Frontal cortex (tissue), 4 donors: Measurements from ENCODE around the gene CYLD. TPM values are rescaled to one million over a fixed set of nuclear protein-coding genes. Genes with fewer than 3 reads are reported as not detected.

ENCODE experiments used
- DNase-seq, 2 donors: peaks; one replicate each; pipeline ENCODE4 v3.0.0; 2012; ENCODE audit warnings: low spot score in 2 of 2
- FAIRE-seq: peaks from 2 replicates; lab custom pipeline; 2012; peaks lifted over from hg19 to GRCh38; lab: Jason Lieb, UNC
- small RNA-seq: library from RNA; depleted of rRNA; stranded (forward); fragments of <200 nt; gene quantifications from one replicate; pipeline ENCODE3, GENCODE V24; 2014
- total RNA-seq: library from RNA; depleted of rRNA; stranded (reverse); fragments of >200 nt; gene quantifications from one replicate; pipeline ENCODE4 v1.2.3, GENCODE V29; 2014
- donor health status: control.
- donor health status: control.
- donor health status: control.

Gene CYLD
- total RNA-seq, 1 donor from 2014 or later: 35.9 TPM

DNA sequence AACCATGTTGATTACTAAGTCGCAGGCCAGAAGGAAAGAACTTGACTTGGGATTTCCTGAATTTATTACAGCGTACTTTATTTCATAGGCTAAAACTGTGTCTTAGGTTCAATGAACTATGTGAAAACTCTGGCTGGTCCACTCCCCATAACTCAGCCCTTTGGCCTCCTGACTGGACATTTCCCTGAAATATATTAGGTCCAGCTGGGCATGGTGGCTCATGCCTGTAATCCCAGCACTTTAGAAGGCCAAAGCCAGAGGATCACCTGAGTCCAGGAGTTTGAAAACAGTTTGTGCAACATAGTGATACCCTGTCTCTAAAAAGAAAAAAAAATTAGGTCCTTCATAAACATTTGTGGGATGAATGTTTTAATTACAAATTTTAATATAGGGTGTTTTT, 97.0 kb downstream of the CYLD start:
- DNase-seq (no peak), FAIRE-seq (no peak)

- no peak for DNase-seq
- no peak for FAIRE-seq
Measured at GRCh38 chr16:50839356-50839755, 97.5 kb downstream of the CYLD start.

GRCh38 chr16:50839920-50840729, 98.2 kb downstream of the CYLD start:
- FAIRE-seq (no peak), DNase-seq (no peak)

GRCh38 chr16:50841081-50841886, 99.4 kb downstream of the CYLD start:
- DNase-seq (no peak), FAIRE-seq (no peak)

DNA sequence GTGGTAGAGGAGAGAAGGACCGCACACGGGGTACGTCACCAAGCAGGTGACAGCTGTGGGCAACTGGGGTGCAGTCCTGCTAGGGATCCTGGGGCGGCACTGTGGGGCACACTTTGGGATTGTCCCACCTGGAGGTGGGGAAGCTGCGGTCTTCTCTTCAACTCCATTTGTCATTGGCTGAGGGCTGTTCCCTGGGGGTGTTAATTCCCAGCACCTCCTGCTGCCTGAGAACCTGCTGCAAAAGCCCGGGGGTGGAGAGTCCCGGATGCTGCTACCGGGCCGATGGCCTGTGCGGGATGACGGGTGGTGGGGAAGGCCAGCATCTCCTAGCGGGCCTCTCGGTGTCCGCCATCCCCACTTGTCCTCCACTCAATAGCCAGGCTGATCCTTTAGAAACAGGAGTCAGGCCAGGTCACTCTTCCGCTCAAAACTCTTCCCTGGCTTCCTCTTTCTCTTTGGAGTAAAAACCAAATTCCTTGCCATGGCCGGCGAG, 100.2 kb downstream of the CYLD start:
- FAIRE-seq: no peak

DNA sequence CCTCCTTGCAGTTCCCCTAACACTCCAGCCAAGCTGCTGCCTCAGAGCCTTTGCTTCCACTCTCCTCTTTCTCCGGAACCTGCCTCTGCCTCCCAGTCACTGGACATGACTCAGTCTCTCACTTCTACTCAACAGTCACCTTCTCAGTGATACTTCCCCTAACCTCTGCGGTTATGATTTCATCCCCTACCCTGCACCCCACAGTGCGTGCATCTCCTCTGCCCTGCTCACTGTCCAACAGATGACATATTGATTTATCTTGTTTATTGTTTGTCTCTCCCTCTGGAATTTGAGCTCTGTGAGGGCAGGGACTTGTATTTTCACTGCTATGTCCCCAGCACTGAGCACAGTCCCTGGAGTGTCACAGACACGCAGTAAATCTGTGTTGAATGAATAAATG, 100.7 kb downstream of the CYLD start:
- FAIRE-seq: no peak
- DNase-seq: no peak

More for the DNA sequence above, 100.2 kb downstream of the CYLD start:
- no peak for DNase-seq

DNA sequence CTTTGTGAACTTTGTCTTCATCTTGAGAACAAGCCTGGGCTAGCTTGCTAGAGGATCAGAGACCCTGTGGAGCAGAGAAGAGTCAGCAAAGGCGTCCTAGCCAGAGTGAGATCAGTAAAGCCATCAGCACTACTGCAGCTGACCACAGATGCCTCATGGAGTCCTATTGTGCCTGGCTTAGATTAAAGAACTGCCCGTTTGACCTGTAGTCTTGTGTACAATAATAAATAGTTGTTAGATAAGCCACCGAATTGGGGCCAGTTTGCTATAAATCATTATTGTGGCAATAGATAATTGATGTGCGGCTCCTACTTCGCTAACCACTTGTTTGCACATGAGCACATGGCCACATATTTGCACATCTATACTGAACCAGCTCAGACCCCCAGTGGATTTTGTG, 103.0 kb downstream of the CYLD start:
- DNase-seq (no peak), FAIRE-seq (no peak)

DNA sequence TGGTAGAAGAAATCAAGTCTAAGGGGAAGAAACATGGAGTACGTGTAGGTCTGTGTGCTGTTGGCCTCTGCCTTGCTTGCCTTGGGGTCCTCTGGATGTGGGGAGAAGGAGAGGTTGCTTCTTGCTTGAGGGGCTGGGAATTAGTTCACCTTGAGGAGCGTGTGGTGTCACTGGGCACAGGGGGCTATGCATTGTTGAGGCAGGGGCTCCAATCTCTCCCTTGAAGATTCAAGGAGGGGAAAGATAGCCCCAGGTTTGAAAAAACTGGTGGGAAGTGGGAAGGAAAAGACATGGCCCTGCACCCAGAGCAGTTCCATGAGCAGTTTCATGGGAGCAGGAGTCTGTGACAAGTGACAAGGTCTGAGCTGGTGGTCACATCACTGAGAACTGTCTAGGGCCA, 103.4 kb downstream of the CYLD start:
- FAIRE-seq (no peak), DNase-seq (no peak)

DNA sequence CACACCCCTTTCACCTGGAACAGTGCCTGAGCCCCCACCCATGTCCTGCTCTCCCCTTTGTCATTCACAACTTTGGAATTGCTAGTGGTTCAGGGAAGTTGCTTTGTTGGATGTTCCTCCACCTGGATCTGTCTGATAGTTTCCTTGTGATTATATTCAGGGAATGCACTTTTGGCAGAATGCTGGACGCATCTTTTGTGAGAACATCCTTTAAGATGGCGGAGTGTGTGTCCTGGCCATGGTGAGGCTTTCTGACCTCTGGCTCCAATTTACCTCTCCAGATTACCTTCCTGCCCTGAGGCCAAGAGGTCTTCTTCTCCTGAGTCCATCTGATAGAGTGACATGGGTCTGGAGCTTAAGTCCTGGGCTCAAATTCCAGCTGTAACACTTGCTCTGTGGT, 104.6 kb downstream of the CYLD start:
- FAIRE-seq (no peak), DNase-seq (no peak)

DNA sequence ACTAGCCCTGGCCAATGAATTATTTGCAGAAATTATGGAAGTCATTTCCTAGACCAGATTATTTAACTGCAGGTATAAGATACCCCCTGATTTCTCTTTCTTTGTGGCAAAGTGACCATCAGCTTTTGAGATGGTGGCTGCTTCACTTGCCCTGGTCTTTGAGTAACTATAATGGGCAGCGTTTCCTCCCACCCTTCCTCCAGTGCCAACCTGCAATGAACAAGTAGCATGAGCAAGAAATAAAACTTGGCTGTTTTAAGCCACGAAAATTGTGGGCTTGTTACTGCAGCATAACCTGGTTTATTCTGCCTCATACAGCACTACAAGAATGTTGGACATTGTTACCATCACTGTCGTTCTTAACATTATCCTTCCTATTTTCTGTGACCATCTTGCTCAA, 105.3 kb downstream of the CYLD start:
- DNase-seq (no peak), FAIRE-seq (no peak)

- no peak for FAIRE-seq
- no peak for DNase-seq
Measured at GRCh38 chr16:50848755-50849514, 107.0 kb downstream of the CYLD start.

Small RNA genes lying within 50 kb of the gene (small RNA-seq; reads per million reads assigned to genes)
- 0.10 reads per million for gene MIR3181

Other genes with a start within 250 kb of the CYLD start
- 2.4 TPM for gene NKD1, start 193.7 kb upstream of the CYLD start, total RNA-seq
- gene SNX20, start 60.8 kb upstream of the CYLD start, total RNA-seq: under 0.01 TPM
- gene NOD2, start 48.5 kb upstream of the CYLD start, total RNA-seq: under 0.01 TPM